Caco-2 (cell line): ENCODE results near the gene RERE. TPM values are rescaled to one million over a fixed set of nuclear protein-coding genes. Genes with fewer than 3 reads are reported as not detected.

Source experiments
- BruUV-seq: library from RNA; stranded (reverse); fragments of 400-500 nt; replicated peaks from 2 replicates; lab custom pipeline; 2021; lab: Mats Ljungman, UMichigan
- CTCF ChIA-PET: fragments of 300-600 bp; sonication (Branson Sonifier 250); formaldehyde crosslinking; loops from one replicate; lab custom pipeline; 2022; ENCODE audit warnings: antibody characterized with exemption; lab: Charles Lee
- POLR2A ChIA-PET: fragments of 300-600 bp; sonication (Branson Sonifier 250); formaldehyde crosslinking; loops from one replicate; lab custom pipeline; 2022; ENCODE audit warnings: antibody characterized with exemption; lab: Charles Lee
- DNase-seq, 2 experiments: peaks; one replicate each; pipeline versions ENCODE4 v3.0.0 to v3.0.0-alpha.2; 2020 to 2022
- H3K27me3 ChIP-seq: replicated peaks from 2 replicates; pipeline ENCODE4 v1.6.0; 2011; ENCODE audit warnings: low read length; ENCODE audit not compliant: control insufficient read depth, insufficient read depth
- H3K36me3 ChIP-seq: 2 replicates; pipeline ENCODE4 v1.5.1; 2011; ENCODE audit warnings: low read length; ENCODE audit not compliant: control insufficient read depth, insufficient read depth
- H3K4me1 ChIP-seq: fragments of 250-450 bp; sonication (Bioruptor Pico); 2 replicates; pipeline ENCODE4 v1.5.1; 2020; ENCODE audit warnings: mild to moderate bottlenecking
- H3K4me3 ChIP-seq: 2 replicates; pipeline ENCODE4 v1.5.1; 2011; ENCODE audit warnings: low read depth, mild to moderate bottlenecking, control low read depth, low read length
- H3K9me3 ChIP-seq: fragments of 250-450 bp; sonication (Bioruptor Pico); 2 replicates; pipeline ENCODE4 v1.5.1; 2020; ENCODE audit warnings: mild to moderate bottlenecking, moderate library complexity
- H3K27ac Mint-ChIP-seq: one replicate; pipeline ENCODE4 v1.8.0; 2022; ENCODE audit warnings: mixed read lengths; ENCODE audit not compliant: unreplicated experiment
- H3K27me3 Mint-ChIP-seq: one replicate; pipeline ENCODE4 v1.8.0; 2022; ENCODE audit warnings: mixed read lengths; ENCODE audit not compliant: insufficient read depth, unreplicated experiment
- H3K36me3 Mint-ChIP-seq: one replicate; pipeline ENCODE4 v1.8.0; 2022; ENCODE audit warnings: mild to moderate bottlenecking, mixed read lengths; ENCODE audit not compliant: insufficient read depth, unreplicated experiment
- H3K4me1 Mint-ChIP-seq: one replicate; pipeline ENCODE4 v1.8.0; 2022; ENCODE audit warnings: low read depth, mixed read lengths; ENCODE audit not compliant: unreplicated experiment
- H3K4me3 Mint-ChIP-seq: one replicate; pipeline ENCODE4 v1.8.0; 2022; ENCODE audit warnings: mild to moderate bottlenecking, moderate library complexity, mixed read lengths; ENCODE audit not compliant: unreplicated experiment
- H3K9me3 Mint-ChIP-seq: one replicate; pipeline ENCODE4 v1.8.0; 2022; ENCODE audit warnings: mixed read lengths; ENCODE audit not compliant: unreplicated experiment
- CTCF ChIP-seq, 2 experiments: fragments of 200-600 bp in 1 of 2; IDR thresholded peaks; 1 replicate in 1 of 2; 2 replicates in 1 of 2; pipeline versions ENCODE4 v1.5.1 to v1.8.0; 2011 to 2022; ENCODE audit warnings: antibody characterized with exemption in 1 of 2, control low read depth in 1 of 2, inconsistent platforms in 1 of 2, low read depth in 1 of 2, low read length in 1 of 2, mild to moderate bottlenecking in 1 of 2, moderate library complexity in 1 of 2; ENCODE audit not compliant: insufficient read depth in 1 of 2, severe bottlenecking in 1 of 2, unreplicated experiment in 1 of 2
- intact Hi-C: fragments of 100-400 bp; cut with micrococcal nuclease; formaldehyde crosslinking; loops from one replicate; pipeline ENCODE4 v1.10.0; 2022; ENCODE audit not compliant: unreplicated experiment
- total RNA-seq: library from RNA; stranded (reverse); gene quantifications from 2 replicates; pipeline ENCODE4 v1.2.3, GENCODE V29; 2022

Gene RERE
- total RNA-seq, 1 experiment from 2014 or later = 85.2 TPM

GRCh38 chr1:8418301-8418700, 399.1 kb downstream of the RERE start:
- Histone ChIP-seq H3K36me3 (no peaks in the 10 kb centered on the region; the same call in none of the 2 replicates), H3K27me3 (no peaks in the 10 kb centered on the region), H3K9me3 (no peaks in the 10 kb centered on the region), H3K4me3 (no peak overlapping the region), H3K4me1 (peaks cover 39% of the 10 kb centered on the region)
- H3K27me3 Mint-ChIP-seq = no peaks in the 10 kb centered on the region
- H3K4me1 Mint-ChIP-seq = peaks cover 13% of the 10 kb centered on the region
- CTCF ChIA-PET = no interaction called here
- H3K27ac Mint-ChIP-seq = no peak overlapping the region
- H3K4me3 Mint-ChIP-seq = no peak overlapping the region
- TF ChIP-seq CTCF (IDR thresholded peaks at IDR 0.05; ENCODE audit: insufficient read depth in 1 of 2, low read depth in 1 of 2, low read length in 1 of 2, severe bottlenecking in 1 of 2, unreplicated experiment in 1 of 2) = no peak
- DNase-seq = no peak
- no TSS peak for BruUV-seq
- H3K9me3 Mint-ChIP-seq = no peaks in the 10 kb centered on the region
- intact Hi-C loops = no loop called here
- peaks cover 36% of the 10 kb centered on the region for H3K36me3 Mint-ChIP-seq
- POLR2A ChIA-PET = no interaction called here

- H3K36me3 Mint-ChIP-seq = peaks cover 36% of the 10 kb centered on the region
- ChIA-PET POLR2A (no interaction called here), CTCF (no interaction called here)
- no peaks in the 10 kb centered on the region for H3K9me3 Mint-ChIP-seq
- no peak for DNase-seq
- Histone ChIP-seq H3K4me1 (peaks cover 39% of the 10 kb centered on the region), H3K9me3 (no peaks in the 10 kb centered on the region), H3K27me3 (no peaks in the 10 kb centered on the region), H3K4me3 (no peak overlapping the region), H3K36me3 (no peaks in the 10 kb centered on the region; the same call in none of the 2 replicates)
- no peak for TF ChIP-seq CTCF (IDR thresholded peaks at IDR 0.05; ENCODE audit: insufficient read depth in 1 of 2, low read depth in 1 of 2, low read length in 1 of 2, severe bottlenecking in 1 of 2, unreplicated experiment in 1 of 2)
- no peak overlapping the region for H3K4me3 Mint-ChIP-seq
- no peak overlapping the region for H3K27ac Mint-ChIP-seq
- no TSS peak for BruUV-seq
- no peaks in the 10 kb centered on the region for H3K27me3 Mint-ChIP-seq
- peaks cover 16% of the 10 kb centered on the region for H3K4me1 Mint-ChIP-seq
- intact Hi-C loops = no loop called here
Observed at GRCh38 chr1:8417625-8418024, 399.8 kb downstream of the RERE start.

GRCh38 chr1:8416881-8417280, 400.6 kb downstream of the RERE start:
- H3K27ac Mint-ChIP-seq = no peak overlapping the region
- no peaks in the 10 kb centered on the region for H3K9me3 Mint-ChIP-seq
- no TSS peak for BruUV-seq

More at GRCh38 chr1:8416881-8417280, 400.6 kb downstream of the RERE start:
- Mint-ChIP-seq H3K36me3 (peaks cover 39% of the 10 kb centered on the region), H3K4me1 (peaks cover 22% of the 10 kb centered on the region), H3K4me3 (no peak overlapping the region), H3K27me3 (no peaks in the 10 kb centered on the region)
- intact Hi-C loops = no loop called here
- Histone ChIP-seq H3K4me1 (peaks cover 34% of the 10 kb centered on the region), H3K27me3 (no peaks in the 10 kb centered on the region), H3K9me3 (no peaks in the 10 kb centered on the region), H3K36me3 (no peaks in the 10 kb centered on the region; the same call in none of the 2 replicates), H3K4me3 (no peak overlapping the region)
- TF ChIP-seq CTCF (IDR thresholded peaks at IDR 0.05; ENCODE audit: insufficient read depth in 1 of 2, low read depth in 1 of 2, low read length in 1 of 2, severe bottlenecking in 1 of 2, unreplicated experiment in 1 of 2) = no peak
- POLR2A ChIA-PET = no interaction called here
- CTCF ChIA-PET = no interaction called here
- DNase-seq = no peak
